ENCODE measurements around the gene CLTB.
A peak's percentile ranks its signal among the peaks of the same experiment; 100 is the strongest.

CLTB gene

DNA sequence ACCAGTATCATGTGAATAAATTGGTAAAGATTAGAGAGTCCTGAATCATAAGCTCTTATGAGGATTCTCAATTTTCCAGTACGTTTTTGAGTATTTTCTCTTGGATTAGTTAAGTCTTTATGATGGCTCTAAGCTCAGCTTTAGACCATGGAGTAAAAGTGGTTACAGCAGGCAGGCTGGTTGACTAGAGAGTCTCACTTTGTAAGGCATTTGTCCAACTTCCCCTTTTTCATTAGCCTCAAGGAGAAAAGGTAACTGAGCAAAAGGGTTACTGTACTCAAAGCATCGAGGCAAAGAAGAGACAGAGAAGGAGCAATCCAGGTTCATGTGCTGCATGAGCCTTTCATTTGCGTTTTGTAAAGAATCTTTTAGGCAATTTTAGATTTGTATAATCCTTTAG lies 36.5 kb downstream of the CLTB start:
- H3K9ac ChIP-seq (ENCODE audit: insufficient read length, low read depth) = no peak overlapping the region
- H3K27me3 ChIP-seq (ENCODE audit: insufficient read depth, insufficient read length) = no peaks in the 10 kb centered on the region
- DNase-seq (ENCODE audit: low read depth, low spot score) = no peak
- TF ChIP-seq YY1 (IDR thresholded peaks at IDR 0.05; ENCODE audit: insufficient read depth, insufficient read length) = no peak
- TF ChIP-seq SUZ12 (IDR thresholded peaks at IDR 0.05; ENCODE audit: extremely low read depth, insufficient read depth, insufficient read length) = no peak
- no peak for TF ChIP-seq ZNF274 (IDR thresholded peaks at IDR 0.05; ENCODE audit: low read depth, low read length)
- H3K36me3 ChIP-seq (ENCODE audit: insufficient read depth, insufficient read length, low read length) = peaks cover 43% of the 10 kb centered on the region
- no peaks in the 10 kb centered on the region for H3K4me1 ChIP-seq (ENCODE audit: insufficient read depth, insufficient read length)
- no peak overlapping the region for H3K4me3 ChIP-seq (ENCODE audit: insufficient read length, low read depth)
- H3K9me3 ChIP-seq (ENCODE audit: insufficient read depth, low read length) = no peaks in the 10 kb centered on the region

DNA sequence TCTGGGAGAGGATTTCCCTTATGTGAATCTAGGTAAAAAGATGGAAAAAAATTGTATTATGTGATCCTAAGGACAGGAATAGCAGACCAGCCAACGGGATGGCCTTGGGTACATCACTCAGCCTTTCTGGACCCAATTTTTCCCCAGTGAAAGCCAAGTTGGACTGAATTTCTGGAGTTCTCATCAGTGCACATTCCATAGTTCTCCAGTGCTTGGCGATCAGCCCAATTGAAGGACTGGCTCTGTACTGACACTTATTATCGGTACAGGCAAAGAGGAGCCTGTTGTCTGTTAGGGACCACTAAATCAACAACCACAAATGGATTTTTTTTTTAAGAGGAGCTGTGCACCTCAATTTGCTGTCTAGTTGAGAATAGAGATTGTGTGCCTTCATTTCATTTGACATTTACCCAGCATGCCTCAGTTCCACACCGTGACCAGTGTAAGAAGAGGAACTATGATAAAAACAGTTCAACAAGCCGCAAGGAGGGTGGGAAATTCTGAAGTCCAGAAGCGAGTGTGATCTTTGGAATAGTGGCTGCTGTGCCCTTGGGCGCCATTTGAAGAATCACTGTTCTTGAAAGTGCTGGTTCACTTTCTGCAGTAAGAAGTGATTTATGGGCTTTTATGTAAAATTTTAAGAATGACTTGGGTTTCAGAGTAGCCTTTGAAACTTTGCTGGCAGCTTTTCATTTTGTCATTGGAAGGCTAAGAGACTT lies 43.1 kb downstream of the CLTB start:
- H3K9me3 ChIP-seq (ENCODE audit: insufficient read depth, low read length) = no peaks in the 10 kb centered on the region
- H3K4me1 ChIP-seq (ENCODE audit: insufficient read depth, insufficient read length) = peaks cover 2% of the 10 kb centered on the region
- DNase-seq (ENCODE audit: low read depth, low spot score) = no peak
- no peaks in the 10 kb centered on the region for H3K27me3 ChIP-seq (ENCODE audit: insufficient read depth, insufficient read length)
- no peak for TF ChIP-seq ZNF274 (IDR thresholded peaks at IDR 0.05; ENCODE audit: low read depth, low read length)
- no peak for TF ChIP-seq YY1 (IDR thresholded peaks at IDR 0.05; ENCODE audit: insufficient read depth, insufficient read length)
- no peak for TF ChIP-seq SUZ12 (IDR thresholded peaks at IDR 0.05; ENCODE audit: extremely low read depth, insufficient read depth, insufficient read length)
- no peak overlapping the region for H3K4me3 ChIP-seq (ENCODE audit: insufficient read length, low read depth)
- H3K9ac ChIP-seq (ENCODE audit: insufficient read length, low read depth) = no peak overlapping the region
- H3K36me3 ChIP-seq (ENCODE audit: insufficient read depth, insufficient read length, low read length) = peaks cover 33% of the 10 kb centered on the region

DNA sequence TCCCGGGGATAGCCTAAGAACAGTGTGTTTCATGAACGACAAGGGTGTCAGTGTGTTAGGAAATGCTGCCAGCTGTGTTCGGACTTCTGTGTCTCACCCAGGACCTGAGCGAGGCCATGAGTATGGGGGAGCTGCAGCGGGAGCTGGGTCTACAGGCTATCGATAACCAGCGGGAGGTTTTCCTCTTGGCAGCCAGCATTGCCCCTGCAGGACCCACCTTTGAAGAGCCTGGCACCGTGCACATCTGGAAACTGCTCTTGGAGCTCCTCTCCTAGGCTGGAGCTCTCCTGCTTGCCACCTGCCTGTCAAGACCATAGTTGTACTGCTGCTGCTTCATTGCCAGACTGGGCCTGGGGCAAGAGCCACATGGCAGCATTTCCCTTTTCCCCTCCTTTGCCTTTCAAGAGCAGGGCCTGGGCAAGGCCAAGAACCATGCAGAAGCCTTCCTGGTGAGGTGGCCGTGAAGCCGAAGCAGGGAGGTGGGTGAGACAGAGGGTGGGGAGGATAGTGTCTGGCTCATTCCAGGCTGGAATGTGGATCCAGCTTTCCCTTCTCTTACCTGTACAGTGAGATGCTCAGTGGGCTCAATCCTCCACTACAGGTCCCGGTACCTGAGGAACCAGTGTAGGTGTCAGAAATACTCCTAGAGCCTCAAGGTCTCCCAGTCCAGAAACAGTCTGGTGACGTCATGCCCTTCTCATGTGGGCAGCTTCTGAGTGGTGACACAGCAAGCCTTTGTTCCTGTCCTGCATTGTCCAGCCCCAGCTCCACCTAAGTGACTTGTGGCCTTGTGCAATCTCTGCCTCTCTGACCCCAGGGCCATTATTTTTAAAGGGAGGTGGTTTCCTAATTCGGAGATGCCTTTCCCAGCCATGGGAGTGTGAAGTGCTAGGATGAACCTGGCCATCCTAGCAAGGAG lies 44.5 kb downstream of the CLTB start:
- H3K4me1 ChIP-seq (ENCODE audit: insufficient read depth, insufficient read length) = peaks cover 2% of the 10 kb centered on the region
- TF ChIP-seq SUZ12 (IDR thresholded peaks at IDR 0.05; ENCODE audit: extremely low read depth, insufficient read depth, insufficient read length) (no peak), YY1 (IDR thresholded peaks at IDR 0.05; ENCODE audit: insufficient read depth, insufficient read length) (no peak), ZNF274 (IDR thresholded peaks at IDR 0.05; ENCODE audit: low read depth, low read length) (no peak)
- no peaks in the 10 kb centered on the region for H3K27me3 ChIP-seq (ENCODE audit: insufficient read depth, insufficient read length)
- no peak for DNase-seq (ENCODE audit: low read depth, low spot score)
- no peak overlapping the region for H3K9ac ChIP-seq (ENCODE audit: insufficient read length, low read depth)
- peaks cover 45% of the 10 kb centered on the region for H3K36me3 ChIP-seq (ENCODE audit: insufficient read depth, insufficient read length, low read length)
- H3K9me3 ChIP-seq (ENCODE audit: insufficient read depth, low read length) = no peaks in the 10 kb centered on the region
- H3K4me3 ChIP-seq (ENCODE audit: insufficient read length, low read depth) = no peak overlapping the region

DNA sequence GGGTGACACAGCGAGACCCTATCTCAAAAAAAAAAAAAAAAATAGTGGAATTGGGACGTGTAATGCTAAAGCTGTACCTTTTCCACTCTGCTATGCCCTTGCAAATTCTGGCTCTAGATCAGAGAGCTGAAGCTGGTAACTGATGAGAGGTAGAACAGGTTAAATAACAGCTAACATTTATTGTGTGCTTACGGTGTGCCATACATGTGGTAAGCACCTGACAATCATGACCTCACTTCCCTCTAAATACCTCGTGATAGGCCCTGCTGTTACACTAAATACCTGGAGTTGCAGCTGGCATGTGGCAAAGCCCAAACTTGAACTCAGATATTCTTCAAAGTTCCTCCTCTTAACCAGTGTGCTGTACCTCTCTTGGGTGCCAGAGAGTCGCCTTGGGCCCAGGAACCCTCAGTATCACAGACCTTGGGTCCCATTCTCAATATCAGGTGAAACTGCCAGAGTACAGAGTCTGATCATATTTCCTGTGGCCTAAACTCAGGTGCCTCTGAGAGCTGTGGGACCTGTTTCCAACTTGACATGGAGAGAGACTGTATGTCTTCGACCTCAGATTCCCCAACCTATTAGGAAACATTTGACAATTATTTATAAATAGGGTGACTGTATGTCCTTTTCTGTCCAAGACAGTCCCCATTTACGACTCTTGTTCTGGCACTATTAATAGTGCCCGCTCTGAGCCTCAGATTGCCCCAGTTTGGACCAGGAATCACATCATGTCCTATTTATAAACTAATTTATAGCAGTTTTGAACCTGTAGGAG lies 46.2 kb downstream of the CLTB start:
- Histone ChIP-seq H3K9me3 (ENCODE audit: insufficient read depth, low read length) (no peaks in the 10 kb centered on the region), H3K4me1 (ENCODE audit: insufficient read depth, insufficient read length) (peaks cover 2% of the 10 kb centered on the region), H3K36me3 (ENCODE audit: insufficient read depth, insufficient read length, low read length) (peaks cover 46% of the 10 kb centered on the region), H3K9ac (ENCODE audit: insufficient read length, low read depth) (no peak overlapping the region), H3K4me3 (ENCODE audit: insufficient read length, low read depth) (no peak overlapping the region), H3K27me3 (ENCODE audit: insufficient read depth, insufficient read length) (peaks cover 17% of the 10 kb centered on the region)
- TF ChIP-seq YY1 (IDR thresholded peaks at IDR 0.05; ENCODE audit: insufficient read depth, insufficient read length) = no peak
- no peak for TF ChIP-seq SUZ12 (IDR thresholded peaks at IDR 0.05; ENCODE audit: extremely low read depth, insufficient read depth, insufficient read length)
- TF ChIP-seq ZNF274 (IDR thresholded peaks at IDR 0.05; ENCODE audit: low read depth, low read length) = no peak
- DNase-seq (ENCODE audit: low read depth, low spot score) = no peak

DNA sequence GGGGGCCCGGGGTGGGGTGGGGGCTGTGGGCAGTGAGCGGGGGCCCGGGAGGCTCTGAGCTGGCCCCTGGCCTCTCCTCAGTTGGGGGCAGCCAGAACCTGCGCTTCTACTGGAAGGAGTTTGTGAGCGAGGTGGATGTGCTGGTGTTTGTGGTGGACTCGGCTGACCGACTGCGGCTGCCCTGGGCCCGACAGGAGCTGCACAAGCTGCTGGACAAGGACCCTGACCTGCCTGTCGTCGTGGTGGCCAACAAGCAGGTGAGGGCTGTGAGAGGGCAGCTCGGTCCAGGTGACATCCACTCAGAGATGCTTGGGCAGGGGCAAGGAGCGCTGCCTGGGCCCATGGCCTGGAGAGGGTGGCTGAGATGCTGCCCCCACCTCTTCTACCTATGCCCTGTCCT lies 47.6 kb downstream of the CLTB start:
- peaks cover 46% of the 10 kb centered on the region for H3K36me3 ChIP-seq (ENCODE audit: insufficient read depth, insufficient read length, low read length)
- TF ChIP-seq SUZ12 (IDR thresholded peaks at IDR 0.05; ENCODE audit: extremely low read depth, insufficient read depth, insufficient read length) (no peak), YY1 (IDR thresholded peaks at IDR 0.05; ENCODE audit: insufficient read depth, insufficient read length) (no peak), ZNF274 (IDR thresholded peaks at IDR 0.05; ENCODE audit: low read depth, low read length) (no peak)
- H3K4me3 ChIP-seq (ENCODE audit: insufficient read length, low read depth) = no peak overlapping the region
- no peak for DNase-seq (ENCODE audit: low read depth, low spot score)
- peaks cover 31% of the 10 kb centered on the region for H3K27me3 ChIP-seq (ENCODE audit: insufficient read depth, insufficient read length)
- peaks cover 5% of the 10 kb centered on the region for H3K4me1 ChIP-seq (ENCODE audit: insufficient read depth, insufficient read length)
- H3K9me3 ChIP-seq (ENCODE audit: insufficient read depth, low read length) = no peaks in the 10 kb centered on the region
- no peak overlapping the region for H3K9ac ChIP-seq (ENCODE audit: insufficient read length, low read depth)

DNA sequence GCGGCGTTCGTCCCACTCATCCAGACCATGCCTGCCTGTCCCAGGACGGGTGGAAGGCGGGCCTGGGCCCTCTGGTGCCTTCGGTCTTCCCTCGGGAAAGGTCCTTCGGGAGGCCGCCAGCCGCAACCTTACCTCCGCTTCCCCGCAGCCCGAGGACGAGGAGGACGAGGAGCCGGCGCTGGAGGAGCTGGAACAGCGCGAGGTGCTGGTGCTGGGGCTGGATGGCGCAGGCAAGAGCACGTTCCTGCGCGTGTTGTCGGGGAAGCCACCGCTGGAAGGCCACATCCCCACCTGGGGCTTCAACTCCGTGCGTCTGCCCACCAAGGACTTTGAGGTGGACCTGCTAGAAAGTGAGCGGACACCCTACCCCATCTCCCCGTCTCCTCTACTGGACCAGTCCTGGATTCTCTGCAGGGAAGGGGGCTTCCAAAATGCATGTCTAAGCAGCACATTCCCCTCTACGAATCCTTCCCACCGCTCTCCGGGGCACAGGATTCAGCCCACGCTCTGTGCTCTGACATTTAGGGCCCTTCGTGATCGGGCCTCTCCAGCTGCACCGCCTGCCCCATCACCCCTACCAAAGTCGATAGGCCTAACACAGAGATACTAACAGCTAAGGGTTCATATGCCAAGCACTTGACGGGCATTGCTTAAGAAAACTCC lies 50.0 kb downstream of the CLTB start:
- H3K4me3 ChIP-seq (ENCODE audit: insufficient read length, low read depth) = peak overlapping the region; percentile 72
- H3K36me3 ChIP-seq (ENCODE audit: insufficient read depth, insufficient read length, low read length) = peaks cover 28% of the 10 kb centered on the region
- H3K9me3 ChIP-seq (ENCODE audit: insufficient read depth, low read length) = no peaks in the 10 kb centered on the region
- H3K27me3 ChIP-seq (ENCODE audit: insufficient read depth, insufficient read length) = peaks cover 50% of the 10 kb centered on the region
- H3K4me1 ChIP-seq (ENCODE audit: insufficient read depth, insufficient read length) = peaks cover 2% of the 10 kb centered on the region
- H3K9ac ChIP-seq (ENCODE audit: insufficient read length, low read depth) = peak overlapping the region; percentile 85
- DNase-seq (ENCODE audit: low read depth, low spot score) = no peak
- peak; percentile 53 for TF ChIP-seq SUZ12 (IDR thresholded peaks at IDR 0.05; ENCODE audit: extremely low read depth, insufficient read depth, insufficient read length)
- TF ChIP-seq ZNF274 (IDR thresholded peaks at IDR 0.05; ENCODE audit: low read depth, low read length) = no peak

Data from NT2/D1 (cell line).